Uterus (tissue), 4 donors: ENCODE measurements around the gene SYCP2L. TPM values are rescaled to one million over a fixed set of nuclear protein-coding genes. Genes with fewer than 3 reads are reported as not detected.
"Not testable (repeated sequence)": the region's sequence is repeated elsewhere in the genome, so short reads cannot be mapped to it uniquely, and the experiment has no call there.

ENCODE experiments used
- DNase-seq, 2 donors: peaks; one replicate each; pipeline ENCODE4 v3.0.0-alpha.2; 2019 to 2020
- H3K27ac ChIP-seq, 2 donors: fragments of 200-600 bp; sonication (generic); 1 replicate in 1 of 2; 2 replicates in 1 of 2; pipeline ENCODE4 v1.5.1; 2016 to 2018
- H3K27me3 ChIP-seq, 2 donors: fragments of 200-600 bp; sonication (generic); one replicate each; pipeline ENCODE4 v1.5.1; 2018 to 2019; ENCODE audit warnings: control low read depth in 1 of 2
- H3K36me3 ChIP-seq, 2 donors: fragments of 200-600 bp; sonication (generic); one replicate each; pipeline ENCODE4 v1.5.1; 2019; ENCODE audit warnings: control low read depth in 1 of 2
- H3K4me1 ChIP-seq, 2 donors: fragments of 200-600 bp; sonication (generic); one replicate each; pipeline ENCODE4 v1.5.1; 2018 to 2019; ENCODE audit warnings: control low read depth in 1 of 2
- H3K4me3 ChIP-seq, 2 donors: fragments of 200-600 bp; sonication (generic); 1 replicate in 1 of 2; 2 replicates in 1 of 2; pipeline ENCODE4 v1.5.1; 2018 to 2019; ENCODE audit warnings: mild to moderate bottlenecking in 1 of 2
- H3K9me3 ChIP-seq, 2 donors: fragments of 200-600 bp; sonication (generic); one replicate each; pipeline ENCODE4 v1.5.1; 2019; ENCODE audit warnings: control low read depth in 1 of 2
- POLR2A ChIP-seq, 2 donors: fragments of 450-650 bp; IDR thresholded peaks; one replicate each; pipeline ENCODE4 v1.6.1; 2016; ENCODE audit warnings: antibody characterized with exemption in 2 of 2, mild to moderate bottlenecking in 1 of 2, moderate library complexity in 1 of 2
- intact Hi-C: fragments of 100-400 bp; cut with DNase I; formaldehyde crosslinking; loops from one replicate; pipeline ENCODE4 v1.15.1; 2023; ENCODE audit warnings: low total_unique reads
- total RNA-seq, 4 donors: library from RNA; depleted of rRNA in 3 of 4; stranded (reverse); fragments of >200 nt in 3 of 4; gene quantifications; one replicate each; pipeline versions ENCODE4 v1.1.0 to v1.2.4, GENCODE V29; 2014 to 2023
- TF ChIP-seq, protein P1 (sequence below), 4 experiments: fragments of 200-600 bp in 2 of 4; fragments of 450-650 bp in 2 of 4; sonication (generic) in 2 of 4; IDR thresholded peaks; one replicate each; pipeline ENCODE4 v1.5.1; 2016 to 2019; ENCODE audit warnings: antibody characterized with exemption in 4 of 4, mild to moderate bottlenecking in 2 of 4, moderate library complexity in 1 of 4
- donor health status: DM: yes; HTN: yes; CAD: no.

The SYCP2L gene
- total RNA-seq, 4 donors from 2014 or later: under 0.01 to 4.9 (median 3.5) TPM; not detected in 1

- no peak overlapping the region for H3K4me3 ChIP-seq
- H3K36me3 ChIP-seq: no peaks in the 10 kb centered on the region
- intact Hi-C loops: no loop called here
- no peaks in the 10 kb centered on the region for H3K9me3 ChIP-seq
- no peak overlapping the region for H3K27ac ChIP-seq
- DNase-seq: no peak
- no peak for TF ChIP-seq POLR2A (IDR thresholded peaks at IDR 0.05)
- TF ChIP-seq, protein P1, sequence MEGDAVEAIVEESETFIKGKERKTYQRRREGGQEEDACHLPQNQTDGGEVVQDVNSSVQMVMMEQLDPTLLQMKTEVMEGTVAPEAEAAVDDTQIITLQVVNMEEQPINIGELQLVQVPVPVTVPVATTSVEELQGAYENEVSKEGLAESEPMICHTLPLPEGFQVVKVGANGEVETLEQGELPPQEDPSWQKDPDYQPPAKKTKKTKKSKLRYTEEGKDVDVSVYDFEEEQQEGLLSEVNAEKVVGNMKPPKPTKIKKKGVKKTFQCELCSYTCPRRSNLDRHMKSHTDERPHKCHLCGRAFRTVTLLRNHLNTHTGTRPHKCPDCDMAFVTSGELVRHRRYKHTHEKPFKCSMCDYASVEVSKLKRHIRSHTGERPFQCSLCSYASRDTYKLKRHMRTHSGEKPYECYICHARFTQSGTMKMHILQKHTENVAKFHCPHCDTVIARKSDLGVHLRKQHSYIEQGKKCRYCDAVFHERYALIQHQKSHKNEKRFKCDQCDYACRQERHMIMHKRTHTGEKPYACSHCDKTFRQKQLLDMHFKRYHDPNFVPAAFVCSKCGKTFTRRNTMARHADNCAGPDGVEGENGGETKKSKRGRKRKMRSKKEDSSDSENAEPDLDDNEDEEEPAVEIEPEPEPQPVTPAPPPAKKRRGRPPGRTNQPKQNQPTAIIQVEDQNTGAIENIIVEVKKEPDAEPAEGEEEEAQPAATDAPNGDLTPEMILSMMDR (IDR thresholded peaks at IDR 0.05): no peak
- no peaks in the 10 kb centered on the region for H3K27me3 ChIP-seq
- H3K4me1 ChIP-seq: no peaks in the 10 kb centered on the region
These were observed 14.9 kb downstream of the SYCP2L start for GRCh38 chr6:10901770-10902169.

- TF ChIP-seq, protein P1 (IDR thresholded peaks at IDR 0.05): no peak
- TF ChIP-seq POLR2A (IDR thresholded peaks at IDR 0.05): no peak
- Histone ChIP-seq H3K4me1 (no peaks in the 10 kb centered on the region), H3K27me3 (no peaks in the 10 kb centered on the region), H3K27ac (no peak overlapping the region), H3K9me3 (no peaks in the 10 kb centered on the region), H3K36me3 (no peaks in the 10 kb centered on the region), H3K4me3 (no peak overlapping the region)
- DNase-seq: no peak
- intact Hi-C loops: no loop called here
These were observed 17.2 kb downstream of the SYCP2L start for GRCh38 chr6:10904015-10904414.

- intact Hi-C loops: no loop called here
- Histone ChIP-seq H3K4me1 (no peaks in the 10 kb centered on the region), H3K9me3 (no peaks in the 10 kb centered on the region), H3K27ac (no peak overlapping the region), H3K4me3 (no peak overlapping the region), H3K36me3 (no peaks in the 10 kb centered on the region), H3K27me3 (no peaks in the 10 kb centered on the region)
- no peak for DNase-seq
- no peak for TF ChIP-seq POLR2A (IDR thresholded peaks at IDR 0.05)
- TF ChIP-seq, protein P1 (IDR thresholded peaks at IDR 0.05): no peak
These were observed 21.4 kb downstream of the SYCP2L start for GRCh38 chr6:10908228-10908627.

DNA sequence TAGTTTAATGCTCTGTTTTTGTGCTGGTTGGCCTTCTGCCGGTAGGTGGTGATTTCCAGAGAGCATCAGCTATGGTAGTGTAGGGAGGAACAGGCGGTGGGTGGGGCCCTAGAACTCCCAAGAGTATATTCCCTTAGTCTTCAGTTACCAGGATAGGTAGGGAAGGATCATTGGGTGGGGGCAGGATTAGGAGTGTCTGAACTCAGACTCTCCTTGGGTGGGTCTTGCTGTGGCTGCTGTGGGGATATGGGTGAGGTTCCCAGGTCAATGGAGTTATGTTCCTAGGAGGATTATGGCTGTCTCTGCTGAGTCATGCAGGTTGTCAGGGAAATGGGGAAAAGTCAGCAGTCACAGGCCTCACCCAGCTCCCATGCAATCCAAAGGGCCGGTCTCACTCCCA, 32.7 kb downstream of the SYCP2L start:
- H3K4me3 ChIP-seq, H3K9me3 ChIP-seq, intact Hi-C loops, H3K4me1 ChIP-seq, H3K27me3 ChIP-seq, H3K27ac ChIP-seq, H3K36me3 ChIP-seq, DNase-seq: not testable (repeated sequence)

DNA sequence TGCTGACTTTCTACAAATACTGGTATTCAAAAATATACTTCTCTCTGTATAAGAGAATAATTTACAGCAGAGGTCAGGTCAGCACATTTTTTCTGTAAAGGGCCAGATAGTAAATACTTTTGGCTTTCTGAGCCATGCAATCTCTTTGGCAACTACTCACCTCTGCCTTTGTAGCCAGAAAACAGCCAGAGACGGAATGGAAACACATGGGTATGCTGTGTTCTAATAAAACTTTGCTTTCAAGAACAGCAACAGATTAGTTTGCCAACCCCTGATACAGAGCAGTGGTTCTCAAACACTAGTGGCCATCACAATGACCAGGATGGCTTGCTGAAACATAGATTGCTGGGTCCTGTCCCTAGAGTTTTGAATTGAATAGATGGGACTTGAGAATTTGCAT, 46.3 kb downstream of the SYCP2L start:
- H3K4me3 ChIP-seq: no peak overlapping the region
- DNase-seq: no peak
- no peaks in the 10 kb centered on the region for H3K9me3 ChIP-seq
- intact Hi-C loops: no loop called here
- no peak overlapping the region for H3K27ac ChIP-seq
- TF ChIP-seq, protein P1 (IDR thresholded peaks at IDR 0.05): no peak
- TF ChIP-seq POLR2A (IDR thresholded peaks at IDR 0.05): no peak
- H3K4me1 ChIP-seq: no peaks in the 10 kb centered on the region
- H3K36me3 ChIP-seq: no peaks in the 10 kb centered on the region
- H3K27me3 ChIP-seq: no peaks in the 10 kb centered on the region

DNA sequence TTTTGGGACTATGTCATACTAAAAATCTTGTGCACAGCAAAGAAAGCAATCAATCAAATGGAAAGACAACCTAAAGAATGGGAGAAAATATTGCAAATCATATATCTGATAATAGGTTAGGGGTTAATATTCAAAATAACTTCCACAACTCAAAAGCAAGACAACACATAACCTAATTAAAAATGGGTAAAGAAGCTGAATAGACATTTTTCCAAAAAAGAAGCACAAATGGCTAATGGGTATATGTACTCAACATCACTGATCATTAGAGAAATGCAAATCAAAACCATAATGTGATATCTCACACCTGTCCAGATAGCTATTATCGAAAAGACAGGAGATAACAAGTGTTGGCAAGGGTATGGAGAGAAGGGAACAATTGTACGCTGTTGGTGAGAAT, 53.0 kb downstream of the SYCP2L start:
- no peaks in the 10 kb centered on the region for H3K27me3 ChIP-seq
- H3K27ac ChIP-seq: no peak overlapping the region
- TF ChIP-seq, protein P1 (IDR thresholded peaks at IDR 0.05): no peak
- TF ChIP-seq POLR2A (IDR thresholded peaks at IDR 0.05): no peak
- no peak for DNase-seq
- no peaks in the 10 kb centered on the region for H3K36me3 ChIP-seq
- H3K4me1 ChIP-seq: no peaks in the 10 kb centered on the region
- intact Hi-C loops: no loop called here
- no peaks in the 10 kb centered on the region for H3K9me3 ChIP-seq
- no peak overlapping the region for H3K4me3 ChIP-seq
